H1 (cell line): ENCODE results near the gene ADRA2B. TPM values are rescaled to one million over a fixed set of nuclear protein-coding genes. Genes with fewer than 3 reads are reported as not detected.

Experiments
- BACH1 ChIP-seq: IDR thresholded peaks from 2 replicates; pipeline ENCODE4 v1.6.1; 2012; ENCODE audit warnings: low read length, improper control_type of control experiment
- RBBP5 ChIP-seq: IDR thresholded peaks from 2 replicates; pipeline ENCODE4 v1.7.1; 2012; ENCODE audit warnings: low read depth, mild to moderate bottlenecking, inconsistent platforms, low read length, moderate library complexity, borderline replicate concordance
- SRF ChIP-seq: IDR thresholded peaks from 2 replicates; pipeline ENCODE4 v1.6.1; 2011; ENCODE audit warnings: mild to moderate bottlenecking, low read depth, low read length, moderate library complexity
- SUZ12 ChIP-seq: fragments of 200-600 bp; sonication (generic); IDR thresholded peaks from 2 replicates; pipeline ENCODE4 v1.6.1; 2012; ENCODE audit warnings: mild to moderate bottlenecking, inconsistent platforms, low read length, moderate library complexity, mixed read lengths
- polyA plus RNA-seq, 7 experiments: library from polyadenylated mRNA; depleted of rRNA in 3 of 7; stranded (reverse) in 5 of 7; unstranded in 2 of 7; fragments of >200 nt in 5 of 7; fragments of 200-250 nt in 2 of 7; gene quantifications; 1 replicate in 5 of 7; 2 replicates in 1 of 7; 4 replicates in 1 of 7; pipeline versions ENCODE4 v1.2.1 to v1.2.3, GENCODE V29; 2011 to 2013; ENCODE audit warnings: missing spikeins in 2 of 7, mixed read lengths in 2 of 7
- total RNA-seq: library from RNA; stranded (reverse); fragmentation: NEBNext Ultra II Directional; extraction: Animal tissue kit (Norgen Biotek cat#: 25700); gene quantifications from 2 replicates; pipeline ENCODE4 v1.2.1, GENCODE V29; 2021
- TF ChIP-seq, protein P1 (sequence below): IDR thresholded peaks from 2 replicates; pipeline ENCODE4 v1.6.1; 2012; ENCODE audit warnings: inconsistent platforms
- TF ChIP-seq, protein P2 (sequence below): fragments of 300-600 bp; sonication (generic); IDR thresholded peaks from 2 replicates; pipeline ENCODE4 v1.7.1; 2012; ENCODE audit warnings: low read length, moderate library complexity, mild to moderate bottlenecking, inconsistent platforms; ENCODE audit not compliant: insufficient replicate concordance

Gene ADRA2B
- total and polyA plus RNA-seq, 2 of the 8 experiments (the other 6 are each of a cell fraction or from before 2014, with no cell fraction given), result 5.8 to 6.5 TPM

DNA sequence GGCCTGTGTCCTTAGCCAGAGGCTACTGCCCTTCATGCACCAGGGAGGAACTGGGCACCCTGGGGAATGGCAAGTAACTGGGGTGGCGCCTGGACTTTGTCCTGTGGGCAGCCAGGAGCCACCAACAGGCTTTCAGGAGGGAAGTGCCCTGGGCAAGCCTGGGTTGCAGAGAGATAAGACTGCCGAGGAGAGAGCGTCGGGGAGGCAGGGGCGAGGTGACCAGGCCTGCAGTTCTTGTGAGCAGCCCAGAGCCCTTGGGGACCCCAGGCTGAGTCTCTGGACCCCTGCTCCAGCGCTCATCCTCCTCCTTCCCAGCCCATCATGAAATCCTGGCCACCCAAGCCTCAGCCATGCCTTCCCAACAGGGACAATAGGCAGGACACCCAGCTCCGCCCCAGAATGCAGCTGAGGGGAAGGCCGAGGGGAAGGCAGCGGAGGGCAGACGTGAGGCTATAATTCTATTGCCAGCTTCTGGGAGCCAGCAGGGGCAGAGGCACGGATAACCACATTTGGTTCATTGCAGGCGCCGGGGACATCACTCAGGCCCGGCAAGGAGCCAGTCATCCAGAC, 25.1 kb downstream of the ADRA2B start (continued):
- TF ChIP-seq, protein P1, sequence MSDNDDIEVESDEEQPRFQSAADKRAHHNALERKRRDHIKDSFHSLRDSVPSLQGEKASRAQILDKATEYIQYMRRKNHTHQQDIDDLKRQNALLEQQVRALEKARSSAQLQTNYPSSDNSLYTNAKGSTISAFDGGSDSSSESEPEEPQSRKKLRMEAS, result no peak
- TF ChIP-seq BACH1 (no peak), RBBP5 (no peak), SUZ12 (no peak), SRF (no peak)
- TF ChIP-seq, protein P2, sequence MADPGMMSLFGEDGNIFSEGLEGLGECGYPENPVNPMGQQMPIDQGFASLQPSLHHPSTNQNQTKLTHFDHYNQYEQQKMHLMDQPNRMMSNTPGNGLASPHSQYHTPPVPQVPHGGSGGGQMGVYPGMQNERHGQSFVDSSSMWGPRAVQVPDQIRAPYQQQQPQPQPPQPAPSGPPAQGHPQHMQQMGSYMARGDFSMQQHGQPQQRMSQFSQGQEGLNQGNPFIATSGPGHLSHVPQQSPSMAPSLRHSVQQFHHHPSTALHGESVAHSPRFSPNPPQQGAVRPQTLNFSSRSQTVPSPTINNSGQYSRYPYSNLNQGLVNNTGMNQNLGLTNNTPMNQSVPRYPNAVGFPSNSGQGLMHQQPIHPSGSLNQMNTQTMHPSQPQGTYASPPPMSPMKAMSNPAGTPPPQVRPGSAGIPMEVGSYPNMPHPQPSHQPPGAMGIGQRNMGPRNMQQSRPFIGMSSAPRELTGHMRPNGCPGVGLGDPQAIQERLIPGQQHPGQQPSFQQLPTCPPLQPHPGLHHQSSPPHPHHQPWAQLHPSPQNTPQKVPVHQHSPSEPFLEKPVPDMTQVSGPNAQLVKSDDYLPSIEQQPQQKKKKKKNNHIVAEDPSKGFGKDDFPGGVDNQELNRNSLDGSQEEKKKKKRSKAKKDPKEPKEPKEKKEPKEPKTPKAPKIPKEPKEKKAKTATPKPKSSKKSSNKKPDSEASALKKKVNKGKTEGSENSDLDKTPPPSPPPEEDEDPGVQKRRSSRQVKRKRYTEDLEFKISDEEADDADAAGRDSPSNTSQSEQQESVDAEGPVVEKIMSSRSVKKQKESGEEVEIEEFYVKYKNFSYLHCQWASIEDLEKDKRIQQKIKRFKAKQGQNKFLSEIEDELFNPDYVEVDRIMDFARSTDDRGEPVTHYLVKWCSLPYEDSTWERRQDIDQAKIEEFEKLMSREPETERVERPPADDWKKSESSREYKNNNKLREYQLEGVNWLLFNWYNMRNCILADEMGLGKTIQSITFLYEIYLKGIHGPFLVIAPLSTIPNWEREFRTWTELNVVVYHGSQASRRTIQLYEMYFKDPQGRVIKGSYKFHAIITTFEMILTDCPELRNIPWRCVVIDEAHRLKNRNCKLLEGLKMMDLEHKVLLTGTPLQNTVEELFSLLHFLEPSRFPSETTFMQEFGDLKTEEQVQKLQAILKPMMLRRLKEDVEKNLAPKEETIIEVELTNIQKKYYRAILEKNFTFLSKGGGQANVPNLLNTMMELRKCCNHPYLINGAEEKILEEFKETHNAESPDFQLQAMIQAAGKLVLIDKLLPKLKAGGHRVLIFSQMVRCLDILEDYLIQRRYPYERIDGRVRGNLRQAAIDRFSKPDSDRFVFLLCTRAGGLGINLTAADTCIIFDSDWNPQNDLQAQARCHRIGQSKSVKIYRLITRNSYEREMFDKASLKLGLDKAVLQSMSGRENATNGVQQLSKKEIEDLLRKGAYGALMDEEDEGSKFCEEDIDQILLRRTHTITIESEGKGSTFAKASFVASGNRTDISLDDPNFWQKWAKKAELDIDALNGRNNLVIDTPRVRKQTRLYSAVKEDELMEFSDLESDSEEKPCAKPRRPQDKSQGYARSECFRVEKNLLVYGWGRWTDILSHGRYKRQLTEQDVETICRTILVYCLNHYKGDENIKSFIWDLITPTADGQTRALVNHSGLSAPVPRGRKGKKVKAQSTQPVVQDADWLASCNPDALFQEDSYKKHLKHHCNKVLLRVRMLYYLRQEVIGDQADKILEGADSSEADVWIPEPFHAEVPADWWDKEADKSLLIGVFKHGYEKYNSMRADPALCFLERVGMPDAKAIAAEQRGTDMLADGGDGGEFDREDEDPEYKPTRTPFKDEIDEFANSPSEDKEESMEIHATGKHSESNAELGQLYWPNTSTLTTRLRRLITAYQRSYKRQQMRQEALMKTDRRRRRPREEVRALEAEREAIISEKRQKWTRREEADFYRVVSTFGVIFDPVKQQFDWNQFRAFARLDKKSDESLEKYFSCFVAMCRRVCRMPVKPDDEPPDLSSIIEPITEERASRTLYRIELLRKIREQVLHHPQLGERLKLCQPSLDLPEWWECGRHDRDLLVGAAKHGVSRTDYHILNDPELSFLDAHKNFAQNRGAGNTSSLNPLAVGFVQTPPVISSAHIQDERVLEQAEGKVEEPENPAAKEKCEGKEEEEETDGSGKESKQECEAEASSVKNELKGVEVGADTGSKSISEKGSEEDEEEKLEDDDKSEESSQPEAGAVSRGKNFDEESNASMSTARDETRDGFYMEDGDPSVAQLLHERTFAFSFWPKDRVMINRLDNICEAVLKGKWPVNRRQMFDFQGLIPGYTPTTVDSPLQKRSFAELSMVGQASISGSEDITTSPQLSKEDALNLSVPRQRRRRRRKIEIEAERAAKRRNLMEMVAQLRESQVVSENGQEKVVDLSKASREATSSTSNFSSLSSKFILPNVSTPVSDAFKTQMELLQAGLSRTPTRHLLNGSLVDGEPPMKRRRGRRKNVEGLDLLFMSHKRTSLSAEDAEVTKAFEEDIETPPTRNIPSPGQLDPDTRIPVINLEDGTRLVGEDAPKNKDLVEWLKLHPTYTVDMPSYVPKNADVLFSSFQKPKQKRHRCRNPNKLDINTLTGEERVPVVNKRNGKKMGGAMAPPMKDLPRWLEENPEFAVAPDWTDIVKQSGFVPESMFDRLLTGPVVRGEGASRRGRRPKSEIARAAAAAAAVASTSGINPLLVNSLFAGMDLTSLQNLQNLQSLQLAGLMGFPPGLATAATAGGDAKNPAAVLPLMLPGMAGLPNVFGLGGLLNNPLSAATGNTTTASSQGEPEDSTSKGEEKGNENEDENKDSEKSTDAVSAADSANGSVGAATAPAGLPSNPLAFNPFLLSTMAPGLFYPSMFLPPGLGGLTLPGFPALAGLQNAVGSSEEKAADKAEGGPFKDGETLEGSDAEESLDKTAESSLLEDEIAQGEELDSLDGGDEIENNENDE, result no peak
